HG02642 (cell line): Measurements from ENCODE around the gene GIPR.
"Not testable (repeated sequence)": the region's sequence is repeated elsewhere in the genome, so short reads cannot be mapped to it uniquely, and the experiment has no call there.

Experiments used
- ATAC-seq: cut with Tn5 transposase; IDR thresholded peaks from one replicate; pipeline ENCODE4 v1.9.1; 2021; ENCODE audit warnings: mild to moderate bottlenecking; ENCODE audit not compliant: unreplicated experiment, poor library complexity

GIPR gene

GRCh38 chr19:45720065-45720464, 52.0 kb downstream of the GIPR start:
- ATAC-seq: not testable (repeated sequence)

- ATAC-seq: not testable (repeated sequence)
These were observed 60.7 kb downstream of the GIPR start for GRCh38 chr19:45728683-45729082.

GRCh38 chr19:45729800-45730290, 61.8 kb downstream of the GIPR start:
- no peak for ATAC-seq

GRCh38 chr19:45730368-45731288, 62.6 kb downstream of the GIPR start, which contains the start of gene FBXO46:
TSS of gene FBXO46 (minus strand) at chr19:45730896. CDS start at chr19:45713495, 17,401 bp downstream.
- peak; percentile 94 for ATAC-seq
